SK-N-SH (cell line): ENCODE measurements around the gene SLC29A1. TPM values are rescaled to one million over a fixed set of nuclear protein-coding genes. Genes with fewer than 3 reads are reported as not detected.

Source experiments
- CTCF ChIA-PET: fragments of 300-600, 350-600 bp; formaldehyde crosslinking; extraction: SDS; loops from one replicate; lab custom pipeline; 2021; lab: Yijun Ruan, JAX
- POLR2A ChIA-PET: fragments of 350-600 bp; sonication (Branson Sonifier 250); formaldehyde crosslinking; extraction: SDS; loops from one replicate; lab custom pipeline; 2020; ENCODE audit warnings: antibody characterized with exemption, inconsistent platforms; lab: Yijun Ruan, JAX
- DNase-seq: peaks from one replicate; pipeline ENCODE4 v3.0.0; 2012
- H2AFZ ChIP-seq: fragments of 200-600 bp; sonication (generic); 2 replicates; pipeline ENCODE4 v1.8.1; 2016; ENCODE audit warnings: antibody characterized with exemption, mild to moderate bottlenecking, low read depth
- H3F3A ChIP-seq: fragments of 200-600 bp; sonication (generic); replicated peaks from 2 replicates; pipeline ENCODE3; 2016; ENCODE audit warnings: antibody characterized with exemption, mild to moderate bottlenecking; ENCODE audit not compliant: insufficient read depth
- H3K27ac ChIP-seq, 2 experiments: fragments of 200-500 bp in 1 of 2; fragments of 200-600 bp in 1 of 2; sonication (Bioruptor generic) in 1 of 2; sonication (generic), shearing (Covaris generic) in 1 of 2; 2 replicates each; pipeline versions ENCODE4 v1.5.1 to v1.6.1; 2014 to 2016; ENCODE audit warnings: low read depth in 2 of 2, inconsistent platforms in 1 of 2, low read length in 1 of 2, mild to moderate bottlenecking in 1 of 2, mixed read lengths in 1 of 2
- H3K27me3 ChIP-seq: fragments of 200-600 bp; sonication (generic), shearing (Covaris generic); 2 replicates; pipeline ENCODE4 v1.6.1; 2016; ENCODE audit warnings: mixed run types; ENCODE audit not compliant: insufficient read depth
- H3K36me3 ChIP-seq, 2 experiments: fragments of 200-500 bp in 1 of 2; fragments of 200-600 bp in 1 of 2; sonication (Bioruptor generic) in 1 of 2; sonication (generic) in 1 of 2; replicated peaks in 1 of 2; 2 replicates each; pipeline versions ENCODE3 to v1.5.1; 2014 to 2016; ENCODE audit warnings: low read length in 1 of 2, mild to moderate bottlenecking in 1 of 2; ENCODE audit not compliant: insufficient read depth in 2 of 2, control insufficient read depth in 1 of 2
- H3K4me1 ChIP-seq, 2 experiments: fragments of 200-500 bp in 1 of 2; fragments of 200-600 bp in 1 of 2; sonication (Bioruptor generic) in 1 of 2; sonication (generic), shearing (Covaris generic) in 1 of 2; 2 replicates each; pipeline versions ENCODE4 v1.5.1 to v1.6.1; 2014 to 2016; ENCODE audit warnings: low read depth in 1 of 2, low read length in 1 of 2, mixed run types in 1 of 2; ENCODE audit not compliant: insufficient read depth in 2 of 2, control insufficient read depth in 1 of 2
- H3K4me2 ChIP-seq: fragments of 200-600 bp; sonication (generic), shearing (Covaris generic); 2 replicates; pipeline ENCODE4 v1.6.1; 2017; ENCODE audit warnings: mixed run types
- H3K4me3 ChIP-seq, 2 experiments: fragments of 200-500 bp in 1 of 2; fragments of 200-600 bp in 1 of 2; sonication (Bioruptor generic) in 1 of 2; sonication (generic), shearing (Covaris generic) in 1 of 2; 2 replicates each; pipeline versions ENCODE4 v1.5.1 to v1.8.1; 2014 to 2016; ENCODE audit warnings: low read depth in 2 of 2, inconsistent platforms in 1 of 2, low read length in 1 of 2, mild to moderate bottlenecking in 1 of 2, mixed read lengths in 1 of 2, moderate library complexity in 1 of 2
- H3K79me2 ChIP-seq: fragments of 200-600 bp; sonication (generic); 2 replicates; pipeline ENCODE4 v1.8.1; 2017; ENCODE audit warnings: mild to moderate bottlenecking; ENCODE audit not compliant: insufficient read depth
- H3K9ac ChIP-seq: fragments of 200-600 bp; sonication (generic); 2 replicates; pipeline ENCODE4 v1.6.1; 2017; ENCODE audit warnings: mixed run types
- H3K9me2 ChIP-seq: fragments of 200-600 bp; sonication (generic); 2 replicates; pipeline ENCODE4 v1.6.1; 2017; ENCODE audit warnings: mixed run types
- H3K9me3 ChIP-seq: fragments of 200-600 bp; sonication (generic); 2 replicates; pipeline ENCODE4 v1.6.1; 2017; ENCODE audit warnings: mixed run types, mild to moderate bottlenecking, moderate library complexity
- H4K20me1 ChIP-seq: fragments of 200-600 bp; sonication (generic); 2 replicates; pipeline ENCODE4 v1.6.1; 2017; ENCODE audit warnings: mild to moderate bottlenecking, mixed run types; ENCODE audit not compliant: insufficient read depth
- EZH2phosphoT487 ChIP-seq: fragments of 200-600 bp; sonication (generic); IDR thresholded peaks from 2 replicates; pipeline ENCODE4 v1.6.1; 2017; ENCODE audit warnings: low read depth, mixed run types, mild to moderate bottlenecking, antibody characterized with exemption, moderate library complexity, borderline replicate concordance
- GATA2 ChIP-seq: sonication (generic); formaldehyde crosslinking; IDR thresholded peaks from 2 replicates; pipeline ENCODE4 v1.5.0; 2020; ENCODE audit warnings: mild to moderate bottlenecking, missing genetic modification reagents
- REST ChIP-seq: IDR thresholded peaks from 2 replicates; pipeline ENCODE4 v1.6.1; 2012; ENCODE audit warnings: mild to moderate bottlenecking, low read depth, low read length, moderate library complexity
- SMC3 ChIP-seq: IDR thresholded peaks from 2 replicates; pipeline ENCODE4 v1.6.1; 2012; ENCODE audit warnings: low read depth, low read length, improper control_type of control experiment
- WGBS: methylation state at CpG from one replicate; pipeline ENCODE4 v1.1.6; 2017; ENCODE audit warnings: low lambda C conversion rate; 5-methylcytosine and 5-hydroxymethylcytosine counted together
- polyA plus RNA-seq, 3 experiments: library from polyadenylated mRNA; depleted of rRNA; stranded (reverse); fragments of >200 nt; gene quantifications; 2 replicates each; pipeline ENCODE4 v1.2.3, GENCODE V29; 2012

The SLC29A1 gene
- polyA plus RNA-seq, 1 of the 3 experiments (the other 2 are of a cell fraction) = 44.5 TPM

DNA sequence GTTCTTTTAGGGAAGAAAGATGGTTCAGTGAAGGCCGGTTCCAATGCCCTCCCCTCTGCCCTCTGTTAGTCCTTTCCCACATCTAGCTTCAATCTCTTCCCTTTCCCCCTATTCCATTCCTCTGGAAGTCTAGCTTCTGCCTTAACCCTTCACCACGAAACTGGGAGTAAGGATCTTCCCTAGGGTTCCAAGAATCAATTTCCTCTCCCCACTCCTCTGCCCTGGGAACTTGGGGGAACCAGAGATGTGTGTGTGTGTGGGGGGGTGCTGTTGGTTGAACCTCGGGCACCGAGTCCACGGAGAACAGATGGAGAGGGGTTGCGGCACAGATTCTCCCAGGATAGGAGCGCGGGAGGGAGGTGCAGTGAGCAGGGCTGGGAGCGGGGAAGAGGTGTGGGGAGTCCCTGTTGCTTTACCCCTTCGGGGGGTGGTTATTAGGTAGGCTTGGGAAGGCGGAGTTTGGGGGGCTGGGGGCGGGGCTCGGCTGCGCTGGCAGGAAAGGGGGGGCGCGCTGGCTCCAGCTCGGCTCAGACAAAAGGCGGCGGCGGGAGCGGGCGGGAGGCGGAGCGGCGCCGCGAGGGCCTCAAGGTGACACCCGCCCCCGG lies 46.6 kb downstream of the SLC29A1 start, which contains the start of gene TMEM151B:
TSS of gene TMEM151B (plus strand) at position 530 of the 605 bp plus-strand sequence. CDS start 293 bp downstream, outside the sequence.
- no peaks in the 10 kb centered on the region for H3K9me2 ChIP-seq
- CTCF ChIA-PET = interaction anchor here (1.0 to 9.1 kb wide), 8 partner anchors 14 to 72 kb away, joined by 3 to 238 read pairs (median 13); partner anchors contain the start of genes AARS2, SLC35B2 and SPATS1
- TF ChIP-seq EZH2phosphoT487 = peak; percentile 56; the same call in 1 of the 2 replicates
- no peak for TF ChIP-seq GATA2 (CRISPR knock-in tag)
- POLR2A ChIA-PET = interaction anchor here (0.7 to 2.3 kb wide), 7 partner anchors 13 to 72 kb away, joined by 3 to 10 read pairs (median 6); partner anchors contain the start of genes HSP90AB1, SLC35B2 and SPATS1
- no peaks in the 10 kb centered on the region for H3K79me2 ChIP-seq
- peaks cover 36% of the 10 kb centered on the region for H3K27me3 ChIP-seq
- H2AFZ ChIP-seq = no peak within 1 kb of the TSS
- 23% methylated on average over 19 of the region's 29 CpGs for whole genome bisulfite sequencing
- H3K36me3 ChIP-seq = no peaks in the 10 kb centered on the region
- no peak within 1 kb of the TSS for H3K4me2 ChIP-seq
- peaks cover 11% of the 10 kb centered on the region for H3F3A ChIP-seq
- H3K9ac ChIP-seq = no peak within 1 kb of the TSS
- peak; percentile 67 for DNase-seq
- no peaks in the 10 kb centered on the region for H4K20me1 ChIP-seq
- peak within 1 kb of the TSS in 1 of 2 experiments; percentile 58; a peak in 1 of 4 replicates for H3K27ac ChIP-seq
- no peaks in the 10 kb centered on the region for H3K9me3 ChIP-seq
- H3K4me1 ChIP-seq = peaks cover 3 to 21% of the 10 kb centered on the region in 2 experiments; a peak in 1 of 4 replicates
- peak within 1 kb of the TSS in 1 of 2 experiments; percentile 51; a peak in 2 of 4 replicates for H3K4me3 ChIP-seq

DNA sequence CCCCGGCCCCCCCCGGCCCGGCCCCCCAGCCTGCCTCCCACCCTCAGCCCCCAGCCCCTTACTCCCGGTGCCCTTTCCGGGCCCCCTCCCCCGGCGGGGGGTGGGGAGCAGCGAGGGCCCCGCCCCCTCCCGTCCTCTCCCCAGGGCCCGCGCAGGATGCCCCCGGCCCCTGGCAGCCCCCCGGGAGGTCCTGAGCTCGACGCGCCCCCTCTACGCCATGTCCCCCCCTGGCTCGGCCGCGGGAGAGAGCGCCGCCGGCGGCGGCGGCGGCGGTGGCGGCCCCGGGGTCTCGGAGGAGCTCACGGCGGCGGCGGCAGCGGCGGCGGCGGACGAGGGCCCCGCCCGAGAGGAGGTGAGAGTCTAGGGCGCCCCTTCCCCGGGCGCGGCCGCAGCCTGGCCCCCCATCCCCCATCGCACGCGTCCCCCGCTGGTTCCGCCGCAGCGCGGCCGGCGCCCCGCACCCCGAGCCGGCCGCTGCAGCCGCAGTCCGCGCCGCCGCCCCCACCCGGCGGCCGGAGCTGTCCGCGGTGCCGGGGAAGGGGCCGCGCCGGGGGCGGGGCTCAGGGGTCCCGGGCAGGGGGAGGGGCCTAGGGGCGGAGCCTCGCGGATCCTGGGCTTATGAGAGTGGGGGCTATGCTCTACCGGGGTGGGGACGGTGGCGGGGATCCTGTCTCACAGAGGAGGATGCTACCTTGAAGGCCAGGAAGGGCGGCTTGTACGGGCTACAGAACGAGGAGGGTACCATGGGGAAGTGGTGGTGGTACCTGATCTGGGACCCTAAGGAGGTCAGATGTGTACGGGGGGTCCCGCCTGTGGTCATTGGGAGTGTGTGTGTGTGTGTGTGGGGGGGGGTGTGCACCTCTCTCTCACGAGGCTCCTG lies 47.4 kb downstream of the SLC29A1 start:
- POLR2A ChIA-PET = interaction anchor here (0.6 to 2.3 kb wide), 7 partner anchors 14 to 205 kb away, joined by 3 to 10 read pairs (median 6); partner anchors contain the start of genes HSP90AB1, SLC35B2 and SPATS1
- H3K9ac ChIP-seq = no peak overlapping the region
- H3K4me1 ChIP-seq = peaks cover 2 to 21% of the 10 kb centered on the region in 2 experiments; a peak in 1 of 4 replicates
- peak overlapping the region in 1 of 2 experiments; percentile 58; a peak in 1 of 4 replicates for H3K27ac ChIP-seq
- no peaks in the 10 kb centered on the region for H3K79me2 ChIP-seq
- 1% methylated on average over 8 of the region's 90 CpGs for WGBS
- H4K20me1 ChIP-seq = no peaks in the 10 kb centered on the region
- H3K9me2 ChIP-seq = no peaks in the 10 kb centered on the region
- TF ChIP-seq SMC3 = no peak
- TF ChIP-seq REST = peak; percentile 91
- TF ChIP-seq, all 33 proteins: peak for 1
- H3F3A ChIP-seq = peaks cover 8% of the 10 kb centered on the region
- peak; percentile 96 for DNase-seq
- H3K9me3 ChIP-seq = no peaks in the 10 kb centered on the region
- H3K27me3 ChIP-seq = peaks cover 36% of the 10 kb centered on the region
- no peaks in the 10 kb centered on the region for H3K36me3 ChIP-seq
- no peak overlapping the region for H3K4me2 ChIP-seq
- H3K4me3 ChIP-seq = peak overlapping the region in 1 of 2 experiments; percentile 51; a peak in 2 of 4 replicates
- no peak overlapping the region for H2AFZ ChIP-seq
- CTCF ChIA-PET = interaction anchor here (0.6 to 9.1 kb wide), 9 partner anchors 14 to 205 kb away, joined by 3 to 238 read pairs (median 12); partner anchors contain the start of genes AARS2, SLC35B2 and SPATS1
